ENCODE data around the gene OST4.

Gene OST4

DNA sequence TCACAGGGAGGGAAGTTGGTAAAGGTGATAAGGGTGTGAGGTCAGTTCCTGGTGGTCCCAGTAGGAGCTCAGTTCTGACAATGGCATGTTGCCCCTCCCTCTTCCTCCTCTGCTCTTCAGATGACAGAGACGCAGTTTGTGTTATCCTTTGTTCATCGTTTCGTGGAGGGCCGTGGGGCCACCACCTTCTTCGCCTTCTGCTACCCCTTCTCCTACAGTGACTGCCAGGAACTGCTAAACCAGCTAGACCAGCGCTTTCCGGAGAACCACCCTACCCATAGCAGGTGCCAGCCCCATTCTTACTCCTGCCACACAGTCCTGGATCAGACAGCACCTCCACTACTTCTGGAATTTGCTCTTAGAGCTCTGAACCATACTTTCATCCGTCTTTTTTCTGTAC is 17.7 kb downstream of the OST4 start:
- no peak for DNase-seq (ENCODE audit: low read depth, low spot score)

GRCh38 chr2:27053321-27053720 is 18.1 kb downstream of the OST4 start:
- DNase-seq (ENCODE audit: low read depth, low spot score), result no peak

- no peak for DNase-seq (ENCODE audit: low read depth, low spot score)
Measured at GRCh38 chr2:27051902-27052645, 19.4 kb downstream of the OST4 start.

GRCh38 chr2:27050996-27051901 is 20.2 kb downstream of the OST4 start, which contains the start of gene AGBL5:
AGBL5 (plus strand) TSS chr2:27051668; CDS start chr2:27052959, 1,291 bp downstream.
- peak; percentile 81 for DNase-seq (ENCODE audit: low read depth, low spot score)

GRCh38 chr2:27050281-27050995 is 21.0 kb downstream of the OST4 start:
- peak; percentile 88 for DNase-seq (ENCODE audit: low read depth, low spot score)

- no peak for DNase-seq (ENCODE audit: low read depth, low spot score)
Measured at GRCh38 chr2:27049422-27050280, 21.8 kb downstream of the OST4 start.

GRCh38 chr2:27042985-27043634 is 28.3 kb downstream of the OST4 start:
- DNase-seq (ENCODE audit: low read depth, low spot score), result no peak

DNA sequence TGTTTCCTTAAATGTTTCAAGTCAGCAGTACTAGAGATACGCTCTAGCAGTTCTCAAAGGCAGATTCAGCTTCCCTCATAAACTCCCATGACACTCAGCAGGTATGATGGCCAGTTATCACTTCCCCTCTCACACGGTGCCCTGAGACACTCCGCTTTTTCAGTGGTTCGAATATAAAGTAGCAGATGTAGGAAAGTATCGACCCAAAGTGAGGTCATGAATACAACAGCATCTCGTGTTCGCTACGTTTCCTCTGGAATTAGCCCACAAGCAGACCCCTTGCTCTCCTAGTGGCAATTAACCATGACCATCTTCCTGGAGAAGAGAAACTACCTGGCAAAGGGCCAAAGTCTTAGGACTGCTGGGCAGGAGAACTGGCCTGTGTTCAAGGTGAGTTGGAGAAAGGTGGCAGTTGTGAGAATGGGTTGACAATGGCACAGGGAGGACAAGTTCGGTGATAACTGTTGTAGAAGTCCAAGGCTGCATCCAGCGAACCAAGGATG is 29.2 kb downstream of the OST4 start:
- DNase-seq (ENCODE audit: low read depth, low spot score), result no peak

- no peak for DNase-seq (ENCODE audit: low read depth, low spot score)
Measured at GRCh38 chr2:27041752-27042151, 29.7 kb downstream of the OST4 start.

DNA sequence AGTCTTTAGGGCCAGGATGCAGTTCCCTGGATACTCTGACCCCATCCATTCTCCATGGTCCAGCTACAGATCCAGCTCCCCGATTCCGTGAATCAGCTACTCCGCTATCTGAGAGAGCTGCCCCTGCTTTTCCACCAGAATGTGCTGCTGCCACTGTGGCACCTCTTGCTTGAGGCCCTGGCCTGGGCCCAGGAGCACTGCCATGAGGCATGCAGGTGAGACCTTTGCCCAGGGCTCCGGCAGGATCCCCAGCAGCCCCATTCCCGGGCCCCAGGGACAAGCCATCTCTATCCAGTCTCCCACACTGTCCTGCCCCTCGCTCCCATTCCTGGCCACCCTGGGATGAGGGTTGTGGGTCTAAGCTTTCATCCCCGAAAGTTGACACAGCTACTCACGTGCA is 31.2 kb downstream of the OST4 start:
- DNase-seq (ENCODE audit: low read depth, low spot score), result no peak

- no peak for DNase-seq (ENCODE audit: low read depth, low spot score)
Measured at GRCh38 chr2:27039871-27040270, 31.6 kb downstream of the OST4 start.

DNA sequence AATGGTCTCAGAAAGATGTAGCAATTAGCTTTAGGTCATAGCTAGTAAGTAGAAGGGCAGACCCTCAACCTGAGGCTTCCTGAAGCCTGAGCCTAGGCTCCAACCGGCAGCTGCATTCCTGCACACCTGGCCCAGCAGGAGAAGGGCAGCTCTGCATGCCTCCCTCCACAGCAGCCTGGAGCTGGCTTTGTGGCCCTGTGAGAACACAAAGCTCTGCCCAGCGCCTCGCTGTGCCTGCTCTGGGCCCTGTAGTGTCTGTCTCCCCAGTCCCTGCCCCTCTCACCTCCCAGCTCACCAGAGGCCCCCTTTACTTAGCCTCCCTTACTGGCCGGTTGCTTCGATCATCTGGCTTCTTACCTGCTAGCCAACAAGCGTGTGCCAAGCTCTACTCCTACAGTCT is 32.0 kb downstream of the OST4 start:
- DNase-seq (ENCODE audit: low read depth, low spot score), result no peak

DNA sequence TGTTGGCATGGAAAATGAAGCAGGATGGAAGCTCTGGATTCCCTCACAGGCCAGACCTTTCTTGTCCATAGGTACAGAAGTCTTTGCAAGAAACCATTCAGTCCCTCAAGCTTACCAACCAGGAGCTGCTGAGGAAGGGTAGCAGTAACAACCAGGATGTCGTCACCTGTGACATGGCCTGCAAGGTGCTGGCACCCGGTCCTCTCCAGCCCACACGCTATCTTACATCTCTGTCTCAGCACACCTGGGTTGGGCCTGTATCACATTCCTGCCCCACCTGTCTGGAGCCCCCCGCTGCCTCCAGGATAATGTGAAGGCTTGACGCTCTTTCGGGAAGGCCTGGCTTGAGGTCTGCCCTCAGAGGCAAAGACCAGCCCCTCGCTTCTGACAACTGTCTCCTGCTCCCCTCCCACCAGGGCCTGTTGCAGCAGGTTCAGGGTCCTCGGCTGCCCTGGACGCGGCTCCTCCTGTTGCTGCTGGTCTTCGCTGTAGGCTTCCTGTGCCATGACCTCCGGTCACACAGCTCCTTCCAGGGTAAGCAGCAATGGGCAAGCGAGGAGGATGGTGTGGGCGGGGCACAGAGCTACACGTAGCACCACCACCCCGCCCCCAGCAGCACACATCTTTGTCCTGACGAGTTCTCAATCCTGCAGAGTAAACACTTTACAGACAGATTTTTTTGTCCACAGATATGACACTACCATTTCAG is 32.7 kb downstream of the OST4 start:
- no peak for DNase-seq (ENCODE audit: low read depth, low spot score)

DNA sequence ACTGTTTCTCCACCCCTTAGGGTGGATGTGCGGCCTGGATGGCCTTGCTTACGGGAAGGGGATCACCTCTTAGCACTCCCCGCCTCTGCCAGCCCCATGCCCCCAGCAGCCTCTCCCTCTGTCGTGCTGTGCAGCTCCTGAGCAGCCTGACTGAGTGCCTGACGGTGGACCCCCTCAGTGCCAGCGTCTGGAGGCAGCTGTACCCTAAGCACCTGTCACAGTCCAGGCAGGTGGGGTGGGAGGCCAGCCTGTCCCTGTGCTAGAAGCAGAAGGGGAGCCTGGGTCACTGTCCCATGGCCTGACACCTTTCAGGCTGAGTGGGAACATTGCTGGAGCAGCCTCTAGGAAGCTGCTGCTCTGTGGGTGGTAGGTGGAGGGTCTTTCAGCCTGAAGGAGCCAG is 33.4 kb downstream of the OST4 start:
- no peak for DNase-seq (ENCODE audit: low read depth, low spot score)

DNA sequence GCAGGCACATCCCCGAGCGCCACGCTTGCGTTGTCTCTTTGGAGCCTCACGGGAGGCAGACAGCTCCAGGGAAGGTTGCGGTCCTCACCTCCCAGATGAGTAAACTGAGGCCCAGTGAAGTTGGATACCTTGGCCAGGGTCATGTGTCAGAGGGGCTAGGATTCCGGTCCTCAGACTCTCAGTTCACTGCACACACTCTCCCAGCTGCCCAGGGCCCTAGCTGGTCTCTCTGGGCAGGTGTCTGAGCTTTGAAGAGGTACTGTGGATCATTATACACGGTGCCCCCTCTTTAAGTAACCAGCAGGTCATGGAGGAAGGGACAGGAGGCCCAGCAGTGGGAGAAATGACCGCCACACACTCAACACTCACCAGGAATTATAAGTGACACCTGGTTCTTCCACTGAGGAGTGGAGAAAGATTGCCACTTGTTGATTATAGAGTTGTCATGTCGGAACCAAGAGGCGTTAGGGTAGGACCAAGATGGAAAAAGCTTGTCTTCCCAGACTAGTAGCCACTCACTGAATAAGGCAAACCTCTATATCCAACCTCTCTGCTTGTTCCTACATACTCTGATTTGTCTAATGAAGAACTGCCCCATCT is 38.1 kb downstream of the OST4 start:
- DNase-seq (ENCODE audit: low read depth, low spot score), result no peak

GRCh38 chr2:27032495-27033252 is 38.8 kb downstream of the OST4 start, which contains the start of gene TMEM214:
TMEM214 (plus strand) TSS chr2:27032965; CDS start chr2:27033016, 51 bp downstream.
- peak; percentile 59 for DNase-seq (ENCODE audit: low read depth, low spot score)

DNA sequence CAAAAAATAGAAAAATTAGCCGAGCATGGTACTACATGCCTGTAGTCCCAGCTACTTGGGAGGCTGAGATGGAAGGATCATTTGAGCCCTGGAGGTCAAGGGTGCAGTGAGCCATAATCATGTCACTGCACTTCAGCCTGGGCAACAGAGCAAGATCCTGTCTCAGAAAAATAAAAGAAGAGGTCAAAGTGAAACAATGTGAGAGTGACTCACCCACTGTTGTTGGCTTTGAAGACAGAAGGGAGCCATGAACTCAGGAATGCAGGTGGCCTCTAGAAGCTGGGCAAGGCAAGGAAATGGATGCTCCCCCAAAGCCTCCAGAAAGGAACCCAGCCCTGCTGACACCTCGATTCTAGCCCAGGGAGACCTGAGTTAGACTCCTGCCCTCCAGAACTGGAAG is 42.4 kb downstream of the OST4 start:
- DNase-seq (ENCODE audit: low read depth, low spot score), result no peak

GRCh38 chr2:27027211-27027651 is 44.2 kb downstream of the OST4 start:
- no peak for DNase-seq (ENCODE audit: low read depth, low spot score)

All from smooth muscle cell of the brain vasculature (primary cell).